Body of pancreas (tissue), 4 donors: ENCODE data around the gene ECEL1. TPM values are rescaled to one million over a fixed set of nuclear protein-coding genes. Genes with fewer than 3 reads are reported as not detected.

Source experiments
- ATAC-seq: fragments of 150-250 bp; one replicate; pipeline ENCODE4 v1.9.1; 2016
- DNase-seq, 4 donors: peaks; one replicate each; pipeline ENCODE4 v3.0.0-alpha.2; 2019
- H3K27ac ChIP-seq, 4 donors: fragments of 200-600 bp; sonication (generic); 1 replicate in 3 of 4; 2 replicates in 1 of 4; pipeline versions ENCODE4 v1.5.1 to v1.6.1; 2016 to 2019; ENCODE audit warnings: mild to moderate bottlenecking in 1 of 4, mixed read lengths in 1 of 4, moderate library complexity in 1 of 4
- H3K27me3 ChIP-seq, 2 donors: fragments of 200-600 bp; sonication (generic); one replicate each; pipeline ENCODE4 v1.6.0; 2016; ENCODE audit warnings: mild to moderate bottlenecking in 1 of 2
- H3K36me3 ChIP-seq, 2 donors: fragments of 200-600 bp; sonication (generic); replicated peaks in 1 of 2; 2 replicates each; pipeline ENCODE4 v1.5.1; 2016; ENCODE audit warnings: low read depth in 2 of 2; ENCODE audit not compliant: insufficient read depth in 1 of 2
- H3K4me1 ChIP-seq: fragments of 200-600 bp; sonication (generic); one replicate; pipeline ENCODE4 v1.6.0; 2016
- H3K4me3 ChIP-seq, 2 donors: fragments of 200-600 bp; sonication (generic); 1 replicate in 1 of 2; 2 replicates in 1 of 2; pipeline ENCODE4 v1.5.1; 2016 to 2019
- H3K9me3 ChIP-seq, 3 donors: fragments of 200-600 bp; sonication (generic); 1 replicate in 2 of 3; 2 replicates in 1 of 3; pipeline ENCODE4 v1.5.1; 2016
- CTCF ChIP-seq, 7 experiments: fragments of 450-650 bp in 4 of 7; fragments of 200-600 bp in 3 of 7; sonication (generic) in 3 of 7; IDR thresholded peaks; one replicate each; pipeline ENCODE4 v1.5.1; 2016 to 2019; ENCODE audit warnings: antibody characterized with exemption in 7 of 7
- POLR2A ChIP-seq, 3 donors: fragments of 450-650 bp; IDR thresholded peaks; one replicate each; pipeline ENCODE4 v1.6.1; 2016; ENCODE audit warnings: antibody characterized with exemption in 3 of 3, mild to moderate bottlenecking in 2 of 3
- WGBS, 2 donors: methylation state at CpG; one replicate each; pipeline ENCODE4 v1.1.5; 2017; 5-methylcytosine and 5-hydroxymethylcytosine counted together
- intact Hi-C: fragments of 100-400 bp; cut with DNase I; formaldehyde crosslinking; loops from one replicate; pipeline ENCODE4 v1.15.1; 2023
- total RNA-seq, 2 donors: library from RNA; depleted of rRNA; stranded (reverse); fragments of >200 nt; gene quantifications; one replicate each; pipeline ENCODE4 v1.1.0, GENCODE V29; 2016

ECEL1 gene
- total RNA-seq = under 1 TPM in 1 of 2 donors, not detected in 1; 0.26 TPM

GRCh38 chr2:232487385-232488096 is at the start of gene ECEL1:
TSS of gene ECEL1 (minus strand) at chr2:232487834. CDS start at chr2:232486653, 1,181 bp downstream.
- intact Hi-C loops = no loop called here

GRCh38 chr2:232537079-232537478 is 49.4 kb upstream of the ECEL1 start:
- intact Hi-C loops = no loop called here
- DNase-seq = peak in 1 of 4 donors; percentile 24
- Histone ChIP-seq H3K27ac (peak overlapping the region in 2 of 4 donors; percentile 20 to 23), H3K4me3 (no peak overlapping the region), H3K4me1 (peaks cover 10% of the 10 kb centered on the region), H3K27me3 (no peaks in the 10 kb centered on the region), H3K36me3 (no peaks in the 10 kb centered on the region), H3K9me3 (no peaks in the 10 kb centered on the region)
- WGBS, 2 donors = 53 to 88% methylated on average over 2 to 5 of the region's 5 CpGs
- ATAC-seq = no peak
- TF ChIP-seq POLR2A (IDR thresholded peaks at IDR 0.05) (no peak), CTCF (IDR thresholded peaks at IDR 0.05) (peak in 3 of 7 experiments; percentile 31 to 37 (median 33))

More at GRCh38 chr2:232487385-232488096, at the start of gene ECEL1:
- Histone ChIP-seq H3K4me3 (no peak within 1 kb of the TSS), H3K27me3 (no peaks in the 10 kb centered on the region), H3K9me3 (no peaks in the 10 kb centered on the region), H3K4me1 (peaks cover 21% of the 10 kb centered on the region), H3K27ac (no peak within 1 kb of the TSS), H3K36me3 (no peaks in the 10 kb centered on the region)
- TF ChIP-seq POLR2A (IDR thresholded peaks at IDR 0.05) (no peak), CTCF (IDR thresholded peaks at IDR 0.05) (no peak)
- WGBS, 2 donors = 2 to 7% methylated on average over 2 to 57 of the region's 102 CpGs
- ATAC-seq = no peak
- DNase-seq = no peak

- TF ChIP-seq POLR2A (IDR thresholded peaks at IDR 0.05) (no peak), CTCF (IDR thresholded peaks at IDR 0.05) (no peak)
- ATAC-seq = no peak
- no peak for DNase-seq
- H3K9me3 ChIP-seq = no peaks in the 10 kb centered on the region
- 83 to 85% methylated on average over 5 of the region's 5 CpGs for WGBS, 2 donors
- intact Hi-C loops = no loop called here
- peaks cover 10% of the 10 kb centered on the region for H3K4me1 ChIP-seq
- H3K27me3 ChIP-seq = no peaks in the 10 kb centered on the region
- no peak overlapping the region for H3K4me3 ChIP-seq
- no peak overlapping the region for H3K27ac ChIP-seq
- no peaks in the 10 kb centered on the region for H3K36me3 ChIP-seq
Measured at GRCh38 chr2:232535761-232536530, 48.3 kb upstream of the ECEL1 start.

GRCh38 chr2:232534940-232535651 is 47.5 kb upstream of the ECEL1 start:
- Histone ChIP-seq H3K27me3 (no peaks in the 10 kb centered on the region), H3K4me3 (no peak overlapping the region), H3K4me1 (peaks cover 10% of the 10 kb centered on the region), H3K27ac (no peak overlapping the region), H3K36me3 (no peaks in the 10 kb centered on the region), H3K9me3 (no peaks in the 10 kb centered on the region)
- intact Hi-C loops = no loop called here
- no peak for ATAC-seq
- WGBS, 2 donors = 77 to 83% methylated on average over 9 to 12 of the region's 14 CpGs
- TF ChIP-seq CTCF (IDR thresholded peaks at IDR 0.05) = no peak
- TF ChIP-seq POLR2A (IDR thresholded peaks at IDR 0.05) = no peak
- DNase-seq = no peak
